Endothelial cell of umbilical vein (primary cell): ENCODE results near the gene GPATCH4. TPM values are rescaled to one million over a fixed set of nuclear protein-coding genes. Genes with fewer than 3 reads are reported as not detected.
A peak's percentile ranks its signal among the peaks of the same experiment; 100 is the strongest.

Experiments
- BruUV-seq: library from RNA; stranded (reverse); fragments of 400-500 nt; replicated peaks from 2 replicates; lab custom pipeline; 2021; lab: Mats Ljungman, UMichigan
- CTCF ChIA-PET: fragments of 300-600, 350-600 bp; sonication (Branson Sonifier 250); formaldehyde crosslinking; loops from one replicate; lab custom pipeline; 2021; ENCODE audit warnings: antibody characterized with exemption, inconsistent platforms; lab: Charles Lee
- POLR2A ChIA-PET: fragments of 300-600, 350-600 bp; sonication (Branson Sonifier 250); formaldehyde crosslinking; loops from one replicate; lab custom pipeline; 2021; ENCODE audit warnings: antibody characterized with exemption, inconsistent platforms; lab: Charles Lee
- DNase-seq: peaks from one replicate; pipeline ENCODE4 v3.0.0-alpha.2; 2011; ENCODE audit warnings: low read depth, low spot score
- FAIRE-seq: peaks from 2 replicates; lab custom pipeline; 2011; peaks lifted over from hg19 to GRCh38; lab: Jason Lieb, UNC
- H2AFZ ChIP-seq: 2 replicates; pipeline ENCODE4 v1.6.0; 2012; ENCODE audit warnings: low read depth, low read length, control low read depth, inconsistent platforms
- H3K27ac ChIP-seq: 2 replicates; pipeline ENCODE4 v1.5.1; 2011; ENCODE audit warnings: low read depth, mild to moderate bottlenecking, control low read depth, low read length, moderate library complexity; ENCODE audit not compliant: insufficient read depth
- H3K27me3 ChIP-seq, 2 experiments: 2 replicates each; pipeline versions ENCODE4 v1.6.0 to v1.6.1; 2011; ENCODE audit warnings: low read length in 2 of 2, mixed read lengths in 1 of 2; ENCODE audit not compliant: control insufficient read depth in 2 of 2, insufficient read depth in 2 of 2
- H3K36me3 ChIP-seq, 2 experiments: 2 replicates in 1 of 2; 3 replicates in 1 of 2; pipeline ENCODE4 v1.5.1; 2011; ENCODE audit warnings: low read length in 2 of 2, mild to moderate bottlenecking in 1 of 2, moderate library complexity in 1 of 2; ENCODE audit not compliant: control insufficient read depth in 2 of 2, insufficient read depth in 2 of 2; ENCODE audit errors: extremely low read depth in 1 of 2
- H3K4me1 ChIP-seq: 3 replicates; pipeline ENCODE4 v1.5.1; 2011; ENCODE audit warnings: mild to moderate bottlenecking, low read length; ENCODE audit not compliant: control insufficient read depth, insufficient read depth; ENCODE audit errors: extremely low read depth
- H3K4me2 ChIP-seq: 2 replicates; pipeline ENCODE4 v1.6.1; 2011; ENCODE audit warnings: low read length, control low read depth, mixed read lengths; ENCODE audit not compliant: insufficient read depth
- H3K4me3 ChIP-seq, 3 experiments: fragments of 200-600 bp in 1 of 3; sonication (generic), shearing (Covaris generic) in 1 of 3; replicated peaks in 1 of 3; 2 replicates each; pipeline ENCODE4 v1.5.1; 2011 to 2016; ENCODE audit warnings: control low read depth in 3 of 3, low read length in 3 of 3, mild to moderate bottlenecking in 2 of 3, inconsistent platforms in 1 of 3, low read depth in 1 of 3, moderate library complexity in 1 of 3; ENCODE audit not compliant: insufficient read depth in 1 of 3
- H3K79me2 ChIP-seq: 2 replicates; pipeline ENCODE4 v1.6.0; 2012; ENCODE audit warnings: low read length, inconsistent platforms; ENCODE audit not compliant: control insufficient read depth, insufficient read depth
- H3K9ac ChIP-seq: replicated peaks from 2 replicates; pipeline ENCODE3; 2011; ENCODE audit warnings: low read length, control low read depth; ENCODE audit not compliant: insufficient read depth; ENCODE audit errors: extremely low read depth
- H3K9me1 ChIP-seq: replicated peaks from 3 replicates; pipeline ENCODE4 v1.6.0; 2011; ENCODE audit warnings: mild to moderate bottlenecking, low read length; ENCODE audit not compliant: control insufficient read depth, insufficient read depth; ENCODE audit errors: extremely low read depth
- H3K9me3 ChIP-seq: replicated peaks from 2 replicates; pipeline ENCODE4 v1.5.1; 2012; ENCODE audit warnings: low read length, inconsistent platforms; ENCODE audit not compliant: control insufficient read depth, insufficient read depth
- H4K20me1 ChIP-seq: replicated peaks from 2 replicates; pipeline ENCODE3; 2011; ENCODE audit warnings: mild to moderate bottlenecking, low read length; ENCODE audit not compliant: control insufficient read depth, insufficient read depth; ENCODE audit errors: extremely low read depth
- EZH2 ChIP-seq: IDR thresholded peaks from 2 replicates; pipeline ENCODE4 v1.6.1; 2012; ENCODE audit warnings: borderline replicate concordance, low read depth, mild to moderate bottlenecking, moderate library complexity, low read length, inconsistent platforms; ENCODE audit not compliant: severe bottlenecking
- GATA2 ChIP-seq: IDR thresholded peaks from 2 replicates; pipeline ENCODE4 v1.7.0; 2011; ENCODE audit warnings: low read depth, mild to moderate bottlenecking, moderate library complexity, mixed read lengths, low read length; ENCODE audit not compliant: insufficient read length, insufficient read depth
- JUN ChIP-seq: IDR thresholded peaks from 2 replicates; pipeline ENCODE4 v1.6.1; 2011; ENCODE audit warnings: borderline replicate concordance, low read depth; ENCODE audit not compliant: insufficient read length, insufficient read depth
- MYC ChIP-seq: IDR thresholded peaks from one replicate; pipeline ENCODE4 v1.6.1; 2011; ENCODE audit warnings: mild to moderate bottlenecking, low read depth, low read length
- POLR2A ChIP-seq: IDR thresholded peaks from 2 replicates; pipeline ENCODE4 v1.6.1; 2012; ENCODE audit warnings: low read depth, mild to moderate bottlenecking, control low read depth, low read length
- POLR2AphosphoS5 ChIP-seq: IDR thresholded peaks from 2 replicates; pipeline ENCODE4 v1.6.1; 2012; ENCODE audit warnings: low read depth, mild to moderate bottlenecking, control low read depth, low read length, moderate library complexity; ENCODE audit not compliant: insufficient read depth
- dilution Hi-C: fragments of 300-500 bp; cut with MboI; formaldehyde crosslinking; loops from one replicate; pipeline ENCODE4 v1.15.0; 2019; ENCODE audit warnings: low sequenced_read_pairs; ENCODE audit not compliant: extremely low pct_ligation_motif_present
- intact Hi-C: fragments of 100-400 bp; cut with micrococcal nuclease; formaldehyde crosslinking; loops from one replicate; pipeline ENCODE4 v1.10.0; 2022
- polyA plus RNA-seq, 4 experiments: library from polyadenylated mRNA; depleted of rRNA in 3 of 4; stranded (reverse) in 3 of 4; unstranded in 1 of 4; fragments of >200 nt; gene quantifications; 2 replicates each; pipeline versions ENCODE4 v1.2.1 to v1.2.3, GENCODE V29; 2011 to 2012; ENCODE audit warnings: missing spikeins in 1 of 4
- total RNA-seq: library from RNA; stranded (reverse); gene quantifications from 2 replicates; pipeline ENCODE4 v1.2.3, GENCODE V29; 2021
- TF ChIP-seq, protein P1 (sequence below), 2 donors: IDR thresholded peaks; 1 replicate in 1 of 2; 2 replicates in 1 of 2; pipeline ENCODE4 v1.5.1; 2011; ENCODE audit warnings: low read length in 2 of 2, mild to moderate bottlenecking in 2 of 2, moderate library complexity in 2 of 2, control low read depth in 1 of 2, inconsistent platforms in 1 of 2, low read depth in 1 of 2; ENCODE audit not compliant: insufficient read depth in 1 of 2; ENCODE audit errors: extremely low read depth in 1 of 2

The GPATCH4 gene
- total and polyA plus RNA-seq, 2 donors (not counting 3 experiments of a cell fraction or from before 2014, with no cell fraction given) = 22.4 to 29.2 TPM

DNA sequence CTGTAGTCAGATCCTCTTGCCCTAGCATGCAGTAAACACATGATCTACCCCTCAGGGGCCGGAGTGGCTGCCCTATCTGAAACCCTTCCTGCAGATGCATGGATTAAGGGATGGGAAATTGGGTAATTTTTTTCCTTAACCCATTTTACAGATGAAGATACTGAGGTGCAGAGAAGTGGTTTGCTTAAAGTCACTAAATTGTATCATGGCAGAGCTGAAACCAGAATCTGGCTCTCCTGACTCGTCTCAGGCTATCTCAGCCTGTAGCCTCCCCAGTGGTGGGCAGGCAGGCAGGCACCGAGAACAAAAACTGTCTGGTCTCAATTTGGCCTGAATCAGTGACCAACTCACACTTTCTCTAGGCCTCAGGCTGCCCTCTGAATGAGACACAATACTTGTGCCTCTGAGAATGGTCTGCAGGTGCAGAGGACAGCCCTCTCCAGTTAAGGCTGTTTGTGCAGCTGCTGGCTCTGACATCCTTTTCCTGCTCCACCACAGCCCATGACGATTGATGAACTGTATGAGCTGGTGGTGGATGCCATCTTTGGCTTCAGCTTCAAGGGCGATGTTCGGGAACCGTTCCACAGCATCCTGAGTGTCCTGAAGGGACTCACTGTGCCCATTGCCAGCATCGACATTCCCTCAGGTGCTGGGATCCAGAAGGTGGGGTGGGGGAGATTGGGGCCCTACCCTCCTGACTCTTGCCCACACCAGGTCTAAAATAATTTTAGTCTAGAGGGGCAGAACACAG, 8.2 kb downstream of the GPATCH4 start:
- intact Hi-C loops = loop anchor here (1.0 to 5.0 kb wide), 2 partner anchors 8 to 91 kb away; partner anchors contain the start of genes GPATCH4 and MEF2D
- Histone ChIP-seq H3K9me3 (no peaks in the 10 kb centered on the region), H3K9ac (no peak overlapping the region), H3K4me2 (no peak overlapping the region), H4K20me1 (no peaks in the 10 kb centered on the region), H3K27me3 (no peaks in the 10 kb centered on the region), H3K36me3 (peaks cover 0 to 34% of the 10 kb centered on the region in 2 experiments), H3K27ac (peak overlapping the region; percentile 34), H2AFZ (no peak overlapping the region), H3K79me2 (peaks cover 5% of the 10 kb centered on the region), H3K4me3 (peak overlapping the region in 1 of 3 experiments; percentile 77), H3K4me1 (peaks cover 17% of the 10 kb centered on the region), H3K9me1 (no peaks in the 10 kb centered on the region)
- BruUV-seq = TSS peak; percentile 24
- DNase-seq (peak; percentile 86), FAIRE-seq (peak; percentile 31)
- dilution Hi-C loops = no loop called here
- ChIA-PET POLR2A (interaction anchor here (0.6 kb wide), 1 partner anchor 24 kb away, joined by 7 read pairs; no protein-coding TSS in a partner anchor), CTCF (interaction anchor here (1.2 to 4.9 kb wide), 5 partner anchors 11 to 147 kb away, joined by 3 to 32 read pairs (median 4); no protein-coding TSS in a partner anchor)
- TF ChIP-seq EZH2 (no peak), POLR2A (no peak), POLR2AphosphoS5 (peak; percentile 44), JUN (peak; percentile 13), MYC (no peak), GATA2 (no peak)
- TF ChIP-seq, protein P1, sequence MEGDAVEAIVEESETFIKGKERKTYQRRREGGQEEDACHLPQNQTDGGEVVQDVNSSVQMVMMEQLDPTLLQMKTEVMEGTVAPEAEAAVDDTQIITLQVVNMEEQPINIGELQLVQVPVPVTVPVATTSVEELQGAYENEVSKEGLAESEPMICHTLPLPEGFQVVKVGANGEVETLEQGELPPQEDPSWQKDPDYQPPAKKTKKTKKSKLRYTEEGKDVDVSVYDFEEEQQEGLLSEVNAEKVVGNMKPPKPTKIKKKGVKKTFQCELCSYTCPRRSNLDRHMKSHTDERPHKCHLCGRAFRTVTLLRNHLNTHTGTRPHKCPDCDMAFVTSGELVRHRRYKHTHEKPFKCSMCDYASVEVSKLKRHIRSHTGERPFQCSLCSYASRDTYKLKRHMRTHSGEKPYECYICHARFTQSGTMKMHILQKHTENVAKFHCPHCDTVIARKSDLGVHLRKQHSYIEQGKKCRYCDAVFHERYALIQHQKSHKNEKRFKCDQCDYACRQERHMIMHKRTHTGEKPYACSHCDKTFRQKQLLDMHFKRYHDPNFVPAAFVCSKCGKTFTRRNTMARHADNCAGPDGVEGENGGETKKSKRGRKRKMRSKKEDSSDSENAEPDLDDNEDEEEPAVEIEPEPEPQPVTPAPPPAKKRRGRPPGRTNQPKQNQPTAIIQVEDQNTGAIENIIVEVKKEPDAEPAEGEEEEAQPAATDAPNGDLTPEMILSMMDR (IDR thresholded peaks at IDR 0.05; ENCODE audit: extremely low read depth in 1 of 2, insufficient read depth in 1 of 2, low read depth in 1 of 2, low read length in 2 of 2) = no peak
